ENCODE data around the gene LRRK1.
"Not testable (repeated sequence)": the region's sequence is repeated elsewhere in the genome, so short reads cannot be mapped to it uniquely, and the experiment has no call there.

Gene LRRK1

DNA sequence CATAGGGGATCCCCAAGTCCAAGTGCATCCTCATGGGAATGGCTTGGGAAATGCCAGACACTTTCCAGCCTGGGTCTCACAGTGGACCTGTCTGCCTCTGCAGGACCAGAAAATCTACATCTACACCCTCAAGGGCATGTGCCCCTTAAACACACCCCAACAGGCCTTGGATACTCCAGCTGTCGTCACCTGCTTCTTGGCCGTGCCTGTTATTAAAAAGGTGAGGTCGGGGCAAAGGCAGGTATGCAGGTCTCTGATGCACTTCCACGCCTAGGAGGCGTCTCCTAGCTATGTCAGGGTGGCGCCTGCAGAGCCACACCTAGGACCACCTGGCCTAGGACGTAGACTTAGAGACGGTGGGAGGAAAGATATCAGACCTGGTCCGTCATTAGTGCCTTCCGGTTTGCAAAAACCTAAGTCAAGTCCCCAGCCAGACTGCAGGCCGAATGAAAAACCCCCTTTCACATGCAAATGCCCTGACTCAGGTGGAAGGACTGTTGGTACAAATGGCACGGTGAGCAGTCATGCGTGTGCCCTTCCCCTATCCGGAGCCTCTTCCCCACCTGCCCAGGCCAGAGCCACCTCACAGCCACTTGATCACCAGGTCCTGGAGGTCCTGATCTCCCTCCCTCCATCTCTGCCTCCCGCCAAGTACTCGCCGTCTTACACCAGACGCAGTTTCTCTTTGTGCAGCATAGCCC lies 143.5 kb downstream of the LRRK1 start:
- no peak for DNase-seq

DNA sequence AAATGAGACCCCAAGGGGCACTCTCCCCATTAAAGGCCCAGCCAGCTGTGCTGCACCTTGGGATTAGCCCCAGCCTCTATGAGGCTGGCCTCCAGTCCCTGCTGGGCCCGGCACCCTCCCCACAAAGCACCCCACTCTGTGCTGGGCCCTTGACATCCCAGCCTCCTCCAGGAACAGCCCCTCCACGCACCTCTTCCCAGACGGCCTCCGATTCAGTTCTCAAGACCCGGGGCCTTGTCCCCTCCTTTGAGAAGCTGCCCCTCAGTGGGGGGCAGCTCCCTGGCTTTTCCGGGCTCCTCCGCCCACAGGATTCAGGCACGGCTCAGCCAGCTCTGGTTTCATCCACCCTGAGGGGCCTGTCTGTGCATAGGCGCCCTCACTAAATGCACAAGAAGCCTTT lies 144.1 kb downstream of the LRRK1 start:
- DNase-seq, result no peak

DNA sequence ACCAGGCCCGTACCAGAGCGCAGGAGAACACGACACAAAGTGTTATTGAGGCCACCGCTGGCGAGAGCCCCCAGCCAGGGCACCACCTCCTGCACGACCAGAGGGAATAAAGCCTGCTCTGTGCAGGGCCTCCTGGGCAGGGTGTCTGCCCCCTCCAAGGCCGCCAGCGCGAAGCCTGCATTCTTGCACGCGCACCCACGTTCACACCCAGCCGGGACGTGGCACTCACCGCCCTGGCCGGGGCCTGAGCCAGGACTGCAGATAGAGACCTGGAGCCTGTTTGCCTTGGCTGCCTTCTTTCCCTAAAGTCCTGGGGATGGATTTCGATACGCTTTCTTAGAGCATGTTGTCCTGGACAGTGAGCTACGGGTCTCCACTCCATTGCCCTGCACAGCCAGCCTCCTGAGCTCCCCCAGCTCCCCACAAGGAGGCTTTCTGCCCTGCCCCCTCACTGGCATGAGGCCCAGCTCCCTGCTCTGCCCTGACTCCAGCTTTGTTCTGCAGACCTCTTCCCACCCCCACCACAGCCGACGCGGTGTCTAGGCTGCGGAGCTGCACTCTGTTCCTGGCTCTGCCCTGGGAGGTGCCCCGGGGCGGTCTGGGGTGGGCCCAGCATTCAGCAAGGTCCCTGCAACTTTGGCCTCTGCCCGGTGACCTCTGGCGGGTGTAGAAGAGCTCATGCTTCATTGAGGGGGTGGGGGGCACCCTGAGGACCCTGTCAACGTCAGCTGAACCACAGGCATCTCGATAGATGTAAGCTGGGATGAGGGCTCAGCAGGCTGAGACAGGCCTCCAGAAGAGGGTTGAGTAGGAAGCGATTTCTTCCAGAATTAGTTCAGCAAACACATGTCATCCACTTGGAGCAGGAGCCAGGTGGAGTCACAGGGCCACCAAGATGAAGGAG lies 145.0 kb downstream of the LRRK1 start:
- DNase-seq, result no peak

DNA sequence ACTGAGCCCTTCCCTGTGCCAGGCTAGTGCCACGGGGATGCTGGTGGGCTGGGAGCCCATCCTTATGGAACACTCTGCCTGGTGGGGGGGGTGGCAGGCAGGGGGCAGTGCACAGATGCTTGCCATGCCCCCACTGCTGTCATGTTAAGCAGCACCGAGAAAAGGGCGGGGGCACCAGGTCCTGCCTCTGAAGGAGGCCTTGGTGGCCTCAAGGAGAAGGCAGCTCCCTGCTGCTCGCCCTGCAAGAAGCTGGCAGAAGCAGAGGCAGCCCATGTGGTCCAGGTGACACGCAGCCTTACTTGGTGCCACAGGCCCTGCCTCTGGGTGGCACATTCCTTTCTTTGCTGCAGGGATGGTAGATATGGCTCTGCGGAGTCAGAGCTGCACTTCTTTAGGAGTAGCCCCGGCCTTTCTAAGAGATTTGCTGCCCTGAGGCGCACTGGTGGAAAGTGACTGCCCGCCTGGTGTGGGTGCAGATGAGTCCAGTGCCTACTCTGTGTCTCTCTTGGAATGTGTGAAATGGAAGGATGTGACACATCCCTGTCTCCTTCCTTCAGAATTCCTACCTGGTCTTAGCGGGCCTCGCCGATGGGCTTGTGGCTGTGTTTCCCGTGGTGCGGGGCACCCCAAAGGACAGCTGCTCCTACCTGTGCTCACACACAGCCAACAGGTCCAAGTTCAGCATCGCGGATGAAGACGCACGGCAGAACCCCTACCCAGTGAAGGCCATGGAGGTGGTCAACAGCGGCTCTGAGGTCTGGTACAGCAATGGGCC lies 145.8 kb downstream of the LRRK1 start:
- DNase-seq, result no peak

DNA sequence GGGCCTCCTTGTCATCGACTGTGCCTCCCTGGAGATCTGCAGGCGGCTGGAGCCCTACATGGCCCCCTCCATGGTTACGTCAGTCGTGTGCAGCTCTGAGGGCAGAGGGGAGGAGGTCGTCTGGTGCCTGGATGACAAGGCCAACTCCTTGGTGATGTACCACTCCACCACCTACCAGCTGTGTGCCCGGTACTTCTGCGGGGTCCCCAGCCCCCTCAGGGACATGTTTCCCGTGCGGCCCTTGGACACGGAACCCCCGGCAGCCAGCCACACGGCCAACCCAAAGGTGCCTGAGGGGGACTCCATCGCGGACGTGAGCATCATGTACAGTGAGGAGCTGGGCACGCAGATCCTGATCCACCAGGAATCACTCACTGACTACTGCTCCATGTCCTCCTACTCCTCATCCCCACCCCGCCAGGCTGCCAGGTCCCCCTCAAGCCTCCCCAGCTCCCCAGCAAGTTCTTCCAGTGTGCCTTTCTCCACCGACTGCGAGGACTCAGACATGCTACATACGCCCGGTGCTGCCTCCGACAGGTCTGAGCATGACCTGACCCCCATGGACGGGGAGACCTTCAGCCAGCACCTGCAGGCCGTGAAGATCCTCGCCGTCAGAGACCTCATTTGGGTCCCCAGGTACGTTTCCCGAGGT lies 146.5 kb downstream of the LRRK1 start:
- DNase-seq, result no peak

DNA sequence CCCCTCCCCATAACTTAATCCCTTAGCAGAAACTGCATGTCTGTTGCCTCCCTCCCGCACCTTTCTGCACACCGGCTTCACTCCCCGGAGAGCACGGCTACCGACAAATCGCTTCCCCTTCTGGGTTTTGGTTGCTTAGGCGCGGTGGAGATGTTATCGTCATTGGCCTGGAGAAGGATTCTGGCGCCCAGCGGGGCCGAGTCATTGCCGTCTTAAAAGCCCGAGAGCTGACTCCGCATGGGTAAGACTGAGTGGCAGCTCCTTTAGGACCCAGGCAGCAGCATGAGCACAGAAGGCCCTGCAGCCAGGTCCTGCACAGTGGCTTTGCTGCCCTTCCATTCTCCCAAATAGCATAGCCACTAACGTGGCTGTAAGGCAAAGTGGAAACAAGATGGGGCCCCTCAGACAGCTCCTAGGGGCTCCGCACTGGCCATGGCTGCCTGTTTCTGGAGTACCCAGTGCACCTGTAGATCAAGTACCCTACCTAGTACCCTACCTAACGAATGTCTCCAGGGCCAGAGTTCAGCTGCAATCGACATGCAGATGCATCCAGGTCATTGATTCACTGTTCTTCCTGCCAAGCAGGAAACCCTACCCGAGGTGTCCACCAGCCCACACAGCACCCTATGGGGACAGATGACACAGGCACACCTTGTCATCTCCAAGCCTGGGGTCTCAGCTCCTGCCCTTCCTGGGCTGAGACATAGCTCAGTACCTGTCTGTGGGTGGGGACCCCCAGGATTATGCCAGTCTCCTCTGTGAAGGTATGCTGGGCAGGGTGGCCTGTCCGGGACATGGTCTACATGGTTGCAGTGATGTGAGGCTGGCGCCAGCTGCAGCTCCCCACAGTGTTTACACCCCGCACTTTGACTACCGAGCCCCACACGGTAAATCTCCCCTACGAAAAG lies 147.6 kb downstream of the LRRK1 start:
- DNase-seq, result no peak

DNA sequence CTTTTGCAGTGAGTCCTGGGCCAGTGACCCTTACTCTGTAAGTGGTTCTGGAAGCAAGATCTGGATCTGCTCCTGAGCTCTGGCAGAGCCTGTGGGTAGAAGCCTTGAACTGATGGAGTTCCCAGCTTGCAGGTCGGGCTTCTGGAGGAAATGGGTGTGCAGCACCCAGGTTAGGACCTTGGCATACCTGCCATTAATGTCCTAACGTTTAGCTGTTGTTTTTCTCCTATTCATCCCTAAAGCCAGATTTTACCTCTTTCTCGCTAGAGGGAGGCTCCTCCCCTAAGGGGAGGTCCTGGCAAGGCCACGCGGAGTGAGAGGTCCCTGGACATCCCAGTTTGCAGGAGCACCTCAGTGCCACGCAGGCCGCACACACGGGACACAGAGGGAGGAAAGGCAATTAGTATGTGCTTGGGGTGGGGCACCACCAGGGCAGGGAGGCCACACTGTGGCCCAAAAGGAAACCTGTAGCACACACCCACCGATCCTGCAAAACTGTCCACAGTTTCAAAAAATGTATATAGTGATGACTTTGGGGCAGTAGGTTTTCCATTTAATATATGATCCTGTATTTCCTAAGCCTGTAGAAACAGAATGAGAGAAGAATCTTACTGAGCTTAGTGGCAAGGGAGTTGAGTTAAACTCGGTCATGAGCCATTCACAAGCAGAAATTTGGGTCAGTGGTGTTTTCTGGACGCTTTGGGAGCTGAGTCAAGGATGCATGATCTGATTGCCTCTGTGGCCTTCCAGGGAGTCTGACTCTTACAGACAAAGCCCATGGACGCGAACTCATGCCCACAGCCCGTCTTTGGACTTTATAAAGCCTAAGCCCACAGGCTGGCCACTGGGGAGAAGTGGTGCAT lies 148.7 kb downstream of the LRRK1 start:
- DNase-seq, result no peak

DNA sequence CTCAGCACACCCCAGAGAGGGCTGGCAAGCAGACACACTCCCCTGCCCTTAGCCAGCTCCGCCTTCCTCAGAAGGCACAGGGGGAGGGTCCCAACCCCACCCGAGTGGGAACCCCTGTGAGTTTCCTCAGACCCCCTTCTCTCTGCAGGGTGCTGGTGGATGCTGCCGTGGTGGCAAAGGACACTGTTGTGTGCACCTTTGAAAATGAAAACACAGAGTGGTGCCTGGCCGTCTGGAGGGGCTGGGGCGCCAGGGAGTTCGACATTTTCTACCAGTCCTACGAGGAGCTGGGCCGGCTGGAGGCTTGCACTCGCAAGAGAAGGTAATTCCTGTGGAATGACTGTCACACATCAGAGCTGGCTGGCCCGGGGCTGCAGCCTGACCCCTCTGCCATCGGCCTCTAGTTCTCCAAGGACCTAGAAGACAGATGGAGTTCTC lies 149.4 kb downstream of the LRRK1 start:
- no peak for DNase-seq

DNA sequence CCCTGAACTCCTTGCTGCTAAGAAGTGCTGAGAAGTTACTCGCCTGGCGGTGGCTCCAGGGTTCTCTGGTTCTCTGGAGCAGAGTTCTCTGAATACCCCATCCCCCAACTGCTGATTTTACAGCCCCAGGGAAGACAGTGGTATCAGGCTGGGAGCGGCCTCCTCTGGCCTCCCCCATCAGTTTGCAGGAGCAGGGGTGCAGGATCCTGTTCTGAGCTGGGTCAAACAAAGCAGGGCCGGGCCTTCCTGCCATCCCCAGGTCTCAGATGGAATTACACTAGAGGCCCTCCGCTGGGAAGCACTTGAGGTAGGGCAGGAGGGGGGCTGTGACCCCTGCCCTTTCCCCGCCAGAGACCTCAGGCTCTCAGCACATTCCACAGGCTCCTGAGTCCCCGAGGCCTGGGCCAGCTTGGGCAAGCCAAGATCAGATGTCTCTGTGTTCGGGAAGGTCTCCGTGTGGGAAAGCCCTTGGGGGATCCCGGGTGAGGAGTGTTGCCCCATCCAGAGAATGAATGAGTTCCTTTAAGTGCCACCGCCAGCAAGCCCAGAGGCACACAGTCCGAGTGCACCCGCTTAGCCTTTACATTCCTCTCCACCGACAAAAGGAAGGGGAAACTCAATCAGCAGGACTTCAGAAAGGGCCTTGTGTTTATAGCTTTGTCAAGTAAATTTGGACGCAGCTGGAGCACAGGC lies 149.9 kb downstream of the LRRK1 start:
- DNase-seq, result no peak

DNA sequence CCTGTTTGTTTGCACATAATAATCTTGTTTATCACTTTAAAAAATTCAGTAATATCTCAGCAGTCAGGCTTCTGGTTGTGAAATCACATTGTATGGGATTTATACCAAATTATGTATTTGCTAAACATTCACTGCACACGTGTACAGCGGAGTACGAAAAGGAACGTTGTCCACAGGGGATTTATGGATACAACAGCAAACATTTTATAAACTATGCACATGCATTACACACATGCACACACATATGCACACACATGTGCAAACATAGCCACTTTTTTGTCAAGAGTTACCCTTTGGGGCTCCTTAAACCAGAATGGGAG lies 150.5 kb downstream of the LRRK1 start:
- no peak for DNase-seq

DNA sequence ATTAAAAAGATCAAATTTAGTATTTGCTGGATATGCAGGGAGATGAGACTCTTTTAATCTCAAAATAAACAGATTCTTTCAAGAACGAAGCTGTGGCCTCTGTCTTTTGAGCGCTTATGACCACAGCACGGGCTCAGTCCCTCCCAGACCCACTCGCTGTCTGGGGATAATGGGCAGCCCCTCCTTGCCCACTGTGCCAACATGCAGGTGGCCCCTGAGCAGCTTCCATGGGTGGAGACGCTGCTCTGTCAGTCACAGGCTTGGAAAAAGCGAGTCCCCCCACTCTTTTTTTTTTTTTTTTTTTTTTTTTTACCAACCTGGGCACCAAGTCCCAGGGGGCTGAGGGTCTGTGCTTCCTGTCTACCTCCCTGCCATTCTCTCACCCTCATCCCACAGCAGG lies 150.9 kb downstream of the LRRK1 start:
- no peak for DNase-seq

DNA sequence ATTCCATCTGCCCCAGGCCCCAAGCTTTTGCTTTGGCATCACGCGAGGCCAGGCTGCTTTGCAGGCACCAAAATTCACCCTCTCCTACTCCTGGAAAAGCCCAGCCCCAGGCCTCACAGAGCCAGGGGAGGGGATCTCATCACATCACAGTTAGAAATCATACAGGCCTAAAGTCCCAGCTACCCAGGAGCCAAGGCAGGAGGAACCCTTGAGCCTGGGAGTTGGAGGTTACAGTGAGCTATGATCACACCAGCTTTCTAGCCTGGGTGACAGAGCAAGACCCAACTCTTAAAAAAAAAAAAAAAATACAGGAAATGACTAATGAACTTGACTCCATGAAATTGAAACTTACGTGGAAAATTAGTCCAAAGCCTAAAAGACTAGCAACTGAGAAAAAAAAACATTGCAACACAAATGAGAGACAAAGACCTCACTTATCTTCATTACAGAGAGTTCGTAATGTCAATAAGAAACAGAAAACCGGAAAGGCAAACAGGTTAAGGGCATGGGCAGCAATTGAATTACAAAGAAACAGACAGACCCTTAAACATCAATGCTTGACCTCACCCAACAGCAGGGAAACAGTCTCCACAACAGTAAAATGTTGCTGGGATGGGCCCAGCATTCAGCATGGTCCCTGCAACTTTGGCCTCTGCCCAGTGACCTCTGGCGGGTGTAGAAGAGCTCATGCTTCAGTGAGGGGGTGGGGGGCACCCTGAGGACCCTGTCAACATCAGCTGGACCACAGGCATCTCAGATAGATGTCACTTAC lies 151.5 kb downstream of the LRRK1 start:
- DNase-seq, result no peak

DNA sequence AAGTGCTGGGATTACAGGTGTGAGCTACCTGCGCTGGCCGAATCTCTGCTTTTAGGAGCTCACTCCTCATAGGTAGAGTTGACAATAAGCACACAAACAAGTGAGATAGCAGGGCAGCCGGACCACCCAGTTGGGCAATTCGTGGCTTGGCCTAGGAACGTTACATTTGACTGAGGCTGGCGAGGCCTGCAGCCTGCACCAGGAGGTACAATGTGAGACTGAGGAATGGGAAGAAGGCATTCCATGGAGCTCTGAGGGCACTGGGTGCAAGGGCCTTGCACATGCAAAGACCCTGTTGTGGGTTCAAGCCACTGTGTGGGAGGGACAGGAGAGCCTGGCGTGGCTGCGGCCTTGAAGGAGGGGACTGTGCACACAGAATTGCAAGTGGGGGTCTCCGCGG lies 152.5 kb downstream of the LRRK1 start:
- no peak for DNase-seq

DNA sequence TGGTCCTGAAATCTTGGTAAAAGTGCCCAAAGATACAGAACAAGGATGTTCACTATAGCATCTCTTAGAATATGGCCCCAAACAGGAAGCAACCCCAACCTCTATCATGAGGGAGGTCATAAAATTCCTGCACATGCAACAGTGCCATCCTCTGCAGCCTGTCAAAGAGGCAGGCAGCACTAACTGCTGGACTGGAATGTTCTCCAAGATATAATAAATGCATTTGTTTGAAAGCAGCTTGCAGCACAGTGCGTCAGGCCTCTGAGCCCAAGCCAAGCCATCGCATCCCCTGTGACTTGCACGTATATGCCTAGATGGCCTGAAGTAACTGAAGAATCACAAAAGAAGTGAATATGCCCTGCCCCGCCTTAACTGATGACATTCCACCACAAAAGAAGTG lies 153.1 kb downstream of the LRRK1 start:
- DNase-seq, result not testable (repeated sequence)

DNA sequence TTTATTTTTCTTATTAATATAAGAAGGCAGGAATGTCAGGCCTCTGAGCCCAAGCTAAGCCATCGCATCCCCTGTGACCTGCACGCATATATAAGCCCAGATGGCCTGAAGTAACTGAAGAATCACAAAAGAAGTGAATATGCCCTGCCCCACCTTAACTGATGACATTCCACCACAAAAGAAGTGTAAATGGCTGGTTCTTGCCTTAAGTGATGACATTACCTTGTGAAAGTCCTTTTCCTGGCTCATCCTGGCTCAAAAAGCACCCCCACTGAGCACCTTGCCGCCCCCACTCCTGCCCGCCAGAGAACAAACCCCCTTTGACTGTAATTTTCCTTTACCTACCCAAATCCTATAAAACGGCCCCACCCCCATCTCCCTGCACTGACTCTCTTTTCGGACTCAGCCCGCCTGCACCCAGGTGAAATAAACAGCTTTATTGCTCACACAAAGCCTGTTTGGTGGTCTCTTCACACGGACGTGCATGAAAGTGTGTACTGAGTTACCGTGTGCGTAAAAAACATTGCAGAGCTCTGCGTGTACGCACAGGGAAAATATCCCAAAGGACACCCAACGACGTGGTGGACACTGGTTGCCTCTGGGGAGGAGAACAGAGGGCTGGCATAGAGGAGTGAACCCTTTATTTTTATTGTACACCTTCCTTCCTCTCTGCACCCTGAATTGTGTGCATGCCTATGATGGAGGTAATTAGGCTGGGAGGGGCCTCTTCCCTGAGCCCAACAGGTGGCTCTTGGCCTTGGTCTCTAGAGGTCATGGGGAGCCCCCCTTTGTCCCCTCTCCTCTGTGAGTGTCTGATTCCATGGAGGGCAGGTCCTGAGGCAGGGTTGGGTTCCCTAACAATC lies 158.9 kb downstream of the LRRK1 start:
- not testable (repeated sequence) for DNase-seq

DNA sequence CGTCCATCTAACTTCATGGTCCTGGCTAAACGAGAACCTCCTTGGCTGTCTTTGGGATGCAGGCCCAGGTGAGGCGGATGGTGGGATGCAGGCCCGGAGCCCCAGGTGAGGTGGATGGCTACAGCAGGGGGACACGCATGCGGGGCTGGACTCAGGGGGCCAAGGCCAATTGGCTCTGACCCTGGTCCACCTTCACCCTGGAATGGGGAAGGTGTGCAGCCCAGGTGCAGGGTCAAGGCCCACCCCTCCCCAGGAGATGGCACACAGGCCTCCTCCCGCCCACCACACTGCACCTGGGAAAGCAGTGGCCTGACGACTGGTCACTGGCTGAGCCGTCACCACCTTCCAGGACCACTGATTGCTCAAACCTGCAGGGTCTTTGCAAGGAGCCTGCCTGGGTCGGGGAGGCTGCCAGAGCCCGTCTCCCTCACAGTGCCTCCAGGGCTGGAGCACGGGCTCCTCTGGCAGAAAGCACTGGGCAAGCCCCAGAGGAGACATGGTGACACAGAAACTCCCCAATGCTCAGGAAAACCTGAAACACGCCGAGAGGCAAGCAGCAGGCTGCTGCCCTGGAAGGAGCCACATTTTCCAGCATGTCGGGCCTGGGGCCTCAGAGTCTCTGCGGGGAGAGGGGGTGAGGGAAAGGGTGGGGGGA lies 159.6 kb downstream of the LRRK1 start:
- no peak for DNase-seq

DNA sequence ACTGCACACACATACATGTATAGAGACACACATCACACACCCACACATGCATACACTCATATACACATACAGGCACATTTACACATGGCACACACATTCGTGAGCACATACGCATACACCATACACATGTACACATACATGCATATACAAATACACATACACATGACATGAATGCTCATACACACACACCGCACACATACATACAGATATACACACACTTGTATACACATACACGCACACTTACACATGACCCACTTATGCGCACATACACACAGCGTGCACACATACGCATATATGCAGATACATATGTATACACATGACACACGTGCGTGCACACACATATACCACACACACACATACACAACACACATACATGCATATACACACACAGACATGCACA lies 162.7 kb downstream of the LRRK1 start:
- DNase-seq, result no peak
